CD8-positive, alpha-beta memory T cell (primary cell): Measurements from ENCODE around the gene OLA1. TPM values are rescaled to one million over a fixed set of nuclear protein-coding genes. Genes with fewer than 3 reads are reported as not detected.

Source experiments
- CTCF ChIA-PET: fragments of 350-600 bp; sonication (Branson Sonifier 250); formaldehyde crosslinking; loops from one replicate; lab custom pipeline; 2021; ENCODE audit warnings: antibody characterized with exemption; lab: Charles Lee
- POLR2A ChIA-PET: fragments of 350-600 bp; sonication (Branson Sonifier 250); formaldehyde crosslinking; loops from one replicate; lab custom pipeline; 2021; ENCODE audit warnings: antibody characterized with exemption; lab: Charles Lee
- DNase-seq, 5 donors: peaks; one replicate each; pipeline versions ENCODE4 v3.0.0 to v3.0.0-alpha.2; 2020 to 2022; ENCODE audit warnings: mixed read lengths in 1 of 5
- H3K27ac ChIP-seq: one replicate; pipeline ENCODE4 v1.7.0; 2013; ENCODE audit warnings: low read depth, mild to moderate bottlenecking, low read length, moderate library complexity
- H3K27me3 ChIP-seq: 2 replicates; pipeline ENCODE4 v1.7.0; 2013; ENCODE audit warnings: low read length, mild to moderate bottlenecking; ENCODE audit not compliant: insufficient read depth, poor library complexity, severe bottlenecking
- H3K36me3 ChIP-seq: 2 replicates; pipeline ENCODE4 v1.7.0; 2013; ENCODE audit warnings: mild to moderate bottlenecking, low read length, moderate library complexity; ENCODE audit not compliant: insufficient read depth
- H3K4me1 ChIP-seq: 2 replicates; pipeline ENCODE4 v1.7.0; 2013; ENCODE audit warnings: mild to moderate bottlenecking, low read length, moderate library complexity; ENCODE audit not compliant: insufficient read depth
- H3K4me3 ChIP-seq: 2 replicates; pipeline ENCODE4 v1.7.0; 2013; ENCODE audit warnings: mild to moderate bottlenecking, low read length
- H3K9me3 ChIP-seq: 2 replicates; pipeline ENCODE4 v1.7.0; 2013; ENCODE audit warnings: mild to moderate bottlenecking, low read length
- H3K27ac Mint-ChIP-seq, 8 donors: one replicate each; pipeline ENCODE4 v1.8.0; 2020 to 2021; ENCODE audit warnings: mixed read lengths in 8 of 8, mild to moderate bottlenecking in 6 of 8, inconsistent platforms in 3 of 8, moderate library complexity in 3 of 8
- H3K27me3 Mint-ChIP-seq, 2 donors: one replicate each; pipeline ENCODE4 v1.8.0; 2020 to 2021; ENCODE audit warnings: mixed read lengths in 2 of 2, mild to moderate bottlenecking in 1 of 2, moderate library complexity in 1 of 2
- H3K36me3 Mint-ChIP-seq, 3 donors: one replicate each; pipeline ENCODE4 v1.8.0; 2020 to 2021; ENCODE audit warnings: mixed read lengths in 3 of 3, inconsistent platforms in 1 of 3, mild to moderate bottlenecking in 1 of 3
- H3K4me1 Mint-ChIP-seq, 3 donors: one replicate each; pipeline ENCODE4 v1.8.0; 2020 to 2021; ENCODE audit warnings: mixed read lengths in 3 of 3, inconsistent platforms in 1 of 3, mild to moderate bottlenecking in 1 of 3
- H3K4me3 Mint-ChIP-seq, 7 donors: one replicate each; pipeline ENCODE4 v1.8.0; 2020 to 2021; ENCODE audit warnings: mixed read lengths in 7 of 7, mild to moderate bottlenecking in 6 of 7, moderate library complexity in 4 of 7, inconsistent platforms in 2 of 7
- H3K9me3 Mint-ChIP-seq, 5 donors: one replicate each; pipeline ENCODE4 v1.8.0; 2020 to 2022; ENCODE audit warnings: mixed read lengths in 5 of 5, mild to moderate bottlenecking in 3 of 5, moderate library complexity in 2 of 5, inconsistent platforms in 1 of 5
- polyA plus RNA-seq: library from polyadenylated mRNA; unstranded; fragments of 300-500 nt; fragmentation: Illumina TruSeq; gene quantifications from one replicate; pipeline ENCODE4 v1.2.3, GENCODE V29; 2021
- total RNA-seq, 2 experiments: library from RNA; stranded (reverse); gene quantifications; one replicate each; pipeline ENCODE4 v1.2.3, GENCODE V29; 2021

The OLA1 gene
- total and polyA plus RNA-seq, 3 experiments from 2014 or later, result 63.4 to 146 (median 139) TPM

- peaks cover 34 to 67% (median 52%) of the 10 kb centered on the region in 3 donors for H3K4me1 Mint-ChIP-seq
- Histone ChIP-seq H3K36me3 (no peaks in the 10 kb centered on the region), H3K4me1 (peaks cover 10% of the 10 kb centered on the region), H3K27ac (no peak overlapping the region), H3K4me3 (no peak overlapping the region), H3K27me3 (no peaks in the 10 kb centered on the region), H3K9me3 (no peaks in the 10 kb centered on the region)
- no peak overlapping the region for H3K4me3 Mint-ChIP-seq
- POLR2A ChIA-PET, result no interaction called here
- CTCF ChIA-PET, result no interaction called here
- H3K36me3 Mint-ChIP-seq, result peaks cover 6 to 39% (median 21%) of the 10 kb centered on the region in 3 donors
- DNase-seq, result no peak
- H3K27ac Mint-ChIP-seq, result peak overlapping the region in 1 of 8 donors; percentile 75
- H3K9me3 Mint-ChIP-seq, result no peaks in the 10 kb centered on the region
- no peaks in the 10 kb centered on the region for H3K27me3 Mint-ChIP-seq
Measured at GRCh38 chr2:174243812-174244211, 4.5 kb downstream of the OLA1 start.

DNA sequence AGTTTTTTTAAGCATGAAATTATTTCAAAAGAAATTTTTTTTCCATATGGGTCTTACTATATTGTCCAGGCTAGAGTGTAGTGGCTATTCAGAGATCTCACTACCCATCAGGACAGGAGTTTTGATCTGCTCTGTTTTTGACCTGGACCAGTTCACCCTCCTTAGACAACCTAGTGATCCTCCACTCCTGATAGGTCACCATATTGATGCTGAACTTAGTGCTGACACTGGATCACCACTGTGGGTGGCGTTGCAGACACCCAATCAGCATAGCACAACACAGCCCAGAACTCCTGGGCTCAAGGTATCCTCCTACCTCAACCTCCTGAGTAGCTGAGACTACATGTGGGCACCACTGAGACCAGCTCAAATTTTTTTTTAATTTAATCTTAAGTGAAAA is 8.2 kb downstream of the OLA1 start:
- DNase-seq, result no peak
- Histone ChIP-seq H3K27me3 (no peaks in the 10 kb centered on the region), H3K36me3 (no peaks in the 10 kb centered on the region), H3K4me1 (no peaks in the 10 kb centered on the region), H3K4me3 (no peak overlapping the region), H3K27ac (no peak overlapping the region), H3K9me3 (no peaks in the 10 kb centered on the region)
- H3K4me3 Mint-ChIP-seq, result no peak overlapping the region
- peak overlapping the region in 1 of 8 donors; percentile 42 for H3K27ac Mint-ChIP-seq
- H3K9me3 Mint-ChIP-seq, result no peaks in the 10 kb centered on the region
- peaks cover 2 to 35% (median 17%) of the 10 kb centered on the region in 3 donors for H3K36me3 Mint-ChIP-seq
- POLR2A ChIA-PET, result no interaction called here
- CTCF ChIA-PET, result interaction anchor here (0.9 kb wide), 1 partner anchor 11 kb away, joined by 4 read pairs; no protein-coding TSS in a partner anchor
- no peaks in the 10 kb centered on the region for H3K27me3 Mint-ChIP-seq
- H3K4me1 Mint-ChIP-seq, result peaks cover 24 to 65% (median 62%) of the 10 kb centered on the region in 3 donors

GRCh38 chr2:174236429-174236828 is 11.9 kb downstream of the OLA1 start:
- POLR2A ChIA-PET, result no interaction called here
- Mint-ChIP-seq H3K9me3 (no peaks in the 10 kb centered on the region), H3K4me1 (peaks cover 33 to 71% (median 69%) of the 10 kb centered on the region in 3 donors)

DNA sequence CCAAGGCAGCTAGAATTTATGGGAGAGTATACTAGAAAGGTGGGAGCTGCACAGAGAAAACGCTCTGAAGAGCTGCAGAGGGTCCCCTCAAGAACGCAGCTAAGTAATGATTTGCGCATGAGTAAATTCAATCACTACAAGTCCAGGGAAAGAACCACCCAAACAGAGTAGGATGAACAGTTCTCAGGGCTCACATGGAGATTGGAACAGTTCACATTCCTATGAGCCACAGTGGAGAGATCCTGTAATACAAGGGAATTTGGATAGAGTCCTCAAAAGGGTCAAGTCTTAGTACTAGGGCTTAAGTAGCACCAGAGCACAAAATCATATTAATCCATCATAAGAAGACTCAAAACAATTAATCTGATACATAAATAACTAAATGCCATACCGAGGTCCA is 12.7 kb downstream of the OLA1 start:
- POLR2A ChIA-PET, result no interaction called here
- H3K4me1 Mint-ChIP-seq, result peaks cover 31 to 65% (median 64%) of the 10 kb centered on the region in 3 donors
- H3K9me3 ChIP-seq, result no peaks in the 10 kb centered on the region
- H3K27ac Mint-ChIP-seq, result peak overlapping the region in 2 of 8 donors; percentile 23 to 35
- CTCF ChIA-PET, result interaction anchor here (0.9 kb wide), 1 partner anchor 13 kb away, joined by 3 read pairs; the partner anchor contains the start of gene OLA1
- no peaks in the 10 kb centered on the region for H3K36me3 ChIP-seq
- no peak overlapping the region for H3K27ac ChIP-seq
- H3K4me3 ChIP-seq, result no peak overlapping the region
- H3K27me3 Mint-ChIP-seq, result no peaks in the 10 kb centered on the region
- no peak for DNase-seq
- H3K4me3 Mint-ChIP-seq, result no peak overlapping the region
- H3K27me3 ChIP-seq, result no peaks in the 10 kb centered on the region
- peaks cover 7% of the 10 kb centered on the region for H3K4me1 ChIP-seq
- peaks cover 3 to 10% (median 4%) of the 10 kb centered on the region in 3 donors for H3K36me3 Mint-ChIP-seq
- no peaks in the 10 kb centered on the region for H3K9me3 Mint-ChIP-seq

More at GRCh38 chr2:174236429-174236828, 11.9 kb downstream of the OLA1 start:
- CTCF ChIA-PET, result no interaction called here
- Histone ChIP-seq H3K27me3 (no peaks in the 10 kb centered on the region), H3K4me3 (no peak overlapping the region), H3K4me1 (peaks cover 7% of the 10 kb centered on the region), H3K27ac (no peak overlapping the region), H3K36me3 (no peaks in the 10 kb centered on the region), H3K9me3 (no peaks in the 10 kb centered on the region)
- no peaks in the 10 kb centered on the region for H3K27me3 Mint-ChIP-seq
- H3K36me3 Mint-ChIP-seq, result peaks cover 4 to 15% (median 8%) of the 10 kb centered on the region in 3 donors
- no peak overlapping the region for H3K27ac Mint-ChIP-seq
- H3K4me3 Mint-ChIP-seq, result no peak overlapping the region
- no peak for DNase-seq

- Histone ChIP-seq H3K27me3 (no peaks in the 10 kb centered on the region), H3K9me3 (no peaks in the 10 kb centered on the region), H3K36me3 (no peaks in the 10 kb centered on the region), H3K4me1 (peaks cover 7% of the 10 kb centered on the region), H3K4me3 (no peak overlapping the region), H3K27ac (no peak overlapping the region)
- ChIA-PET POLR2A (no interaction called here), CTCF (no interaction called here)
- no peak for DNase-seq
- peaks cover 0 to 18% (median 11%) of the 10 kb centered on the region in 3 donors for H3K36me3 Mint-ChIP-seq
- H3K4me3 Mint-ChIP-seq, result peak overlapping the region in 1 of 7 donors; percentile 21
- no peak overlapping the region for H3K27ac Mint-ChIP-seq
- no peaks in the 10 kb centered on the region for H3K9me3 Mint-ChIP-seq
- H3K4me1 Mint-ChIP-seq, result peaks cover 23 to 58% (median 56%) of the 10 kb centered on the region in 3 donors
- no peaks in the 10 kb centered on the region for H3K27me3 Mint-ChIP-seq
Measured at GRCh38 chr2:174233771-174234275, 14.5 kb downstream of the OLA1 start.

GRCh38 chr2:174227748-174228147 is 20.6 kb downstream of the OLA1 start:
- no peaks in the 10 kb centered on the region for H3K27me3 ChIP-seq
- ChIA-PET POLR2A (no interaction called here), CTCF (no interaction called here)
- H3K4me1 ChIP-seq, result no peaks in the 10 kb centered on the region
- DNase-seq, result no peak
- H3K36me3 ChIP-seq, result no peaks in the 10 kb centered on the region
- Mint-ChIP-seq H3K9me3 (no peaks in the 10 kb centered on the region), H3K4me1 (peaks cover 12 to 34% (median 16%) of the 10 kb centered on the region in 3 donors), H3K36me3 (peaks cover 10 to 46% (median 12%) of the 10 kb centered on the region in 3 donors), H3K4me3 (no peak overlapping the region), H3K27ac (no peak overlapping the region), H3K27me3 (no peaks in the 10 kb centered on the region)
- no peak overlapping the region for H3K27ac ChIP-seq
- H3K4me3 ChIP-seq, result no peak overlapping the region
- no peaks in the 10 kb centered on the region for H3K9me3 ChIP-seq

GRCh38 chr2:174224665-174225288 is 23.6 kb downstream of the OLA1 start:
- CTCF ChIA-PET, result interaction anchor here (1.0 kb wide), 1 partner anchor 8 kb away, joined by 4 read pairs; no protein-coding TSS in a partner anchor
- Histone ChIP-seq H3K36me3 (no peaks in the 10 kb centered on the region), H3K4me3 (no peak overlapping the region), H3K27me3 (no peaks in the 10 kb centered on the region), H3K9me3 (no peaks in the 10 kb centered on the region), H3K27ac (no peak overlapping the region), H3K4me1 (no peaks in the 10 kb centered on the region)
- POLR2A ChIA-PET, result no interaction called here
- Mint-ChIP-seq H3K4me1 (peaks cover 2 to 15% (median 7%) of the 10 kb centered on the region in 3 donors), H3K36me3 (peaks cover 12 to 51% (median 14%) of the 10 kb centered on the region in 3 donors), H3K4me3 (no peak overlapping the region), H3K9me3 (no peaks in the 10 kb centered on the region), H3K27me3 (no peaks in the 10 kb centered on the region), H3K27ac (no peak overlapping the region)
- DNase-seq, result no peak

DNA sequence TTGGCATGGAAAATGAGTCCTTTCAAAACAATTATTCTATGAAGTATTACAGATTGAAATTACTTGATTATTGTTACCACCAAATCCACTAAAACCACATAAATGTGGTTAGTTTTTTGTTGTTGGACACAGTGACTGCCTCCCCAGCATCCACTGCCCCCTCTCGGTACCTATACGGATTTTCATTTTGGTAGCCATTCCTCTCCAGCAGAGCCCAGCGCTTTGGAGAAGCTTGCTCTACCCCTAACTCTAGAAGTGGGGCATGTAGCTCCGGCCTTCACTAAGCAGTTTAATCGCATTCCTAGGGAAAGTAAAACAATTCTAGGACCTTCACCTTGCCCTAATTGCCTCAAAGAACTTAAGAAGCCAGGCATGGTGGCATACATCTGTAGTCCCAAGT is 24.2 kb downstream of the OLA1 start:
- Mint-ChIP-seq H3K4me1 (peaks cover under 1 to 10% (median 2%) of the 10 kb centered on the region in 3 donors), H3K27me3 (no peaks in the 10 kb centered on the region), H3K27ac (no peak overlapping the region), H3K36me3 (peaks cover 6 to 47% (median 14%) of the 10 kb centered on the region in 3 donors), H3K4me3 (no peak overlapping the region), H3K9me3 (no peaks in the 10 kb centered on the region)
- no peak overlapping the region for H3K27ac ChIP-seq
- no peaks in the 10 kb centered on the region for H3K4me1 ChIP-seq
- H3K9me3 ChIP-seq, result no peaks in the 10 kb centered on the region
- POLR2A ChIA-PET, result no interaction called here
- H3K4me3 ChIP-seq, result no peak overlapping the region
- no peaks in the 10 kb centered on the region for H3K36me3 ChIP-seq
- no peak for DNase-seq
- CTCF ChIA-PET, result no interaction called here
- H3K27me3 ChIP-seq, result no peaks in the 10 kb centered on the region
